ENCODE data around the gene RASA3.

GRCh38 chr13:114070098-114070799 lies 62.2 kb downstream of the RASA3 start:
- no peak for TF ChIP-seq ZNF274 (IDR thresholded peaks at IDR 0.05; ENCODE audit: low read depth, low read length)
- no peak for TF ChIP-seq YY1 (IDR thresholded peaks at IDR 0.05; ENCODE audit: insufficient read depth, insufficient read length)

All from NT2/D1 (cell line).